Fibroblast of the aortic adventitia (primary cell): Measurements from ENCODE around the gene MKLN1. TPM values are rescaled to one million over a fixed set of nuclear protein-coding genes. Genes with fewer than 3 reads are reported as not detected.
"Not testable (repeated sequence)": the region's sequence is repeated elsewhere in the genome, so short reads cannot be mapped to it uniquely, and the experiment has no call there.

Experiments
- DNase-seq: peaks from one replicate; pipeline ENCODE4 v3.0.0-alpha.2; 2010; ENCODE audit warnings: low read depth
- H3K4me3 ChIP-seq: 2 replicates; pipeline ENCODE4 v1.5.1; 2011; ENCODE audit warnings: low read depth, mild to moderate bottlenecking, control low read depth, low read length, moderate library complexity
- total RNA-seq: library from RNA; depleted of rRNA; stranded (reverse); fragments of >200 nt; gene quantifications from 2 replicates; pipeline ENCODE4 v1.2.3, GENCODE V29; 2012; ENCODE audit warnings: low replicate concordance
- TF ChIP-seq, protein P1 (sequence below): IDR thresholded peaks from 2 replicates; pipeline ENCODE4 v1.5.1; 2011; ENCODE audit warnings: mild to moderate bottlenecking, low read length, control low read depth, inconsistent platforms; ENCODE audit not compliant: insufficient read depth

The MKLN1 gene
- total RNA-seq, 1 donor = 71.9 TPM

DNA sequence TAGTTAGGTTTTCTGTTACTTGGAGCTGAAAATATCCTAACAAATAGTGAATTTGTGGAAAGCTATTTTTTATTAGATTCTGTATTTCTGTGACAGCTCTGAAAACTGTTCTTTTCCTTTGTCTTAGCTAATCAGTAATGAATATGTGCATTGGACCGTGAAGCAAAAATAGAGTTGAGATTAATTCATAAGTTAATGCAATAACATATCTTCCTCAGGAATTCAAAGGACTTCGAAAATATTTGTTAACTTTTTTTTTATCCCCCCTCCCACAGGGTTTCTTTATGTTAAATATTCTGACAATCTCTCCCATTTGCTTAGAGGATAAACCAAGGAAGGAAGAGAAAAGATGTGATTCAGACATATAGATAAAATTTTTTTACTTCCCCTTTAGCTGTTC lies 127.3 kb downstream of the MKLN1 start:
- DNase-seq = no peak
- TF ChIP-seq, protein P1, sequence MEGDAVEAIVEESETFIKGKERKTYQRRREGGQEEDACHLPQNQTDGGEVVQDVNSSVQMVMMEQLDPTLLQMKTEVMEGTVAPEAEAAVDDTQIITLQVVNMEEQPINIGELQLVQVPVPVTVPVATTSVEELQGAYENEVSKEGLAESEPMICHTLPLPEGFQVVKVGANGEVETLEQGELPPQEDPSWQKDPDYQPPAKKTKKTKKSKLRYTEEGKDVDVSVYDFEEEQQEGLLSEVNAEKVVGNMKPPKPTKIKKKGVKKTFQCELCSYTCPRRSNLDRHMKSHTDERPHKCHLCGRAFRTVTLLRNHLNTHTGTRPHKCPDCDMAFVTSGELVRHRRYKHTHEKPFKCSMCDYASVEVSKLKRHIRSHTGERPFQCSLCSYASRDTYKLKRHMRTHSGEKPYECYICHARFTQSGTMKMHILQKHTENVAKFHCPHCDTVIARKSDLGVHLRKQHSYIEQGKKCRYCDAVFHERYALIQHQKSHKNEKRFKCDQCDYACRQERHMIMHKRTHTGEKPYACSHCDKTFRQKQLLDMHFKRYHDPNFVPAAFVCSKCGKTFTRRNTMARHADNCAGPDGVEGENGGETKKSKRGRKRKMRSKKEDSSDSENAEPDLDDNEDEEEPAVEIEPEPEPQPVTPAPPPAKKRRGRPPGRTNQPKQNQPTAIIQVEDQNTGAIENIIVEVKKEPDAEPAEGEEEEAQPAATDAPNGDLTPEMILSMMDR = no peak
- no peak overlapping the region for H3K4me3 ChIP-seq

DNA sequence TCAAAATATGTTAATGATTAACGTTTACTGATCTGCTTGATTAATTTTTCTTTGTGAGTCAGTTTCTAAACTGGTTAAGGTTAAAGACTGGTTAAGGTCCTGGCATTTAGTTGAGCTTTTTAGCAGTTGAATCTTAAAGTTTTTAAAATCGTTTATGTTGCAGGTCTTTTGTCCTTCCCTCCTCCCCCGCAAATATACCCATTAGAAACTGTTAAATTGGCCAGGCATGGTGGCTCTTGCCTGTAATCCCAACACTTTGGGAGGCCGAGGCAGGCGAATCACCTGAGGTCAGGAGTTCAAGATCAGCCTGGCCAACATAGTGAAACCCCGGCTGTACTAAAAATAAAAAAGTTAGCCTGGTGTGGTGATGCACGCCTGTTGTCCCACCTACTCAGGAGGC lies 127.9 kb downstream of the MKLN1 start:
- DNase-seq = no peak
- TF ChIP-seq, protein P1 = no peak
- no peak overlapping the region for H3K4me3 ChIP-seq

DNA sequence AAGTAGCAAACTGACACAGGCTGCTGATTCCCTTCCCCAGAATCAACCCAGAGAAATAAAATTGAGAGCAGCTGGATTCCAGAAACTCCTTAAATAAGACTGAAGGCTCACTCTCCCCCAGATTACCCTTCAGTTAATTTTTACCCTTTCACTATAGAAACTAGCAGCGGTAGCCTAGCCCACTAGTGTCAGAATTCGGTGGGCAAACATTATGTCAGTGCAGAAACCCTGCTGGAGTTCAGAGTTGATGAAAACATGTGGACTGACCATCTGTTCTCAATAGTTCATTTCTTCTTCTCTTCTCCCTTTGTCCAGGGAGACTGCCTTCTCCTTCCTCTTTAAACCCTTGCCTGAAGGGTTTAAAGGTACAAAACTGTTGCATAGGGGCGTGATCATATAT lies 128.7 kb downstream of the MKLN1 start:
- DNase-seq = no peak
- no peak overlapping the region for H3K4me3 ChIP-seq
- TF ChIP-seq, protein P1 = no peak

DNA sequence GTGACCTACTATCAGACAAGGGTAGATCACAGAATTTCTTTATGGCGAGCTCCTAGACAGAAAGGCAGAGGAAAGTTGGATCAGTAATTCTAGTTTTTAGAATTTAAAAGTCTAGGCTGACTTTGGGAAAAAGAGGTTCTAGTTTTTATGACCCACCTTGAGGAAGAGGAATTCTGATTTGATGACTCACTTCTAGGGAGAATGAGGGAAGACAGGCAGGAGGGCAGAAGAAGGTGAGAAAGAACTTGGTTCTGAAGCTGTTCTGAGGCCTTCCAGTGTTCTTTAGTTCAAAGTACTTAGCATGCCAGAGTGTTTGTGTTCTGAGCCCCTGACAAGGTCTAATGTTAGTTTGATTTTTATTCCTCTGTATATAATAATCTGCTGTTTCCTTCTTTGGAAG lies 131.6 kb downstream of the MKLN1 start:
- DNase-seq = no peak
- TF ChIP-seq, protein P1 = no peak
- H3K4me3 ChIP-seq = no peak overlapping the region

DNA sequence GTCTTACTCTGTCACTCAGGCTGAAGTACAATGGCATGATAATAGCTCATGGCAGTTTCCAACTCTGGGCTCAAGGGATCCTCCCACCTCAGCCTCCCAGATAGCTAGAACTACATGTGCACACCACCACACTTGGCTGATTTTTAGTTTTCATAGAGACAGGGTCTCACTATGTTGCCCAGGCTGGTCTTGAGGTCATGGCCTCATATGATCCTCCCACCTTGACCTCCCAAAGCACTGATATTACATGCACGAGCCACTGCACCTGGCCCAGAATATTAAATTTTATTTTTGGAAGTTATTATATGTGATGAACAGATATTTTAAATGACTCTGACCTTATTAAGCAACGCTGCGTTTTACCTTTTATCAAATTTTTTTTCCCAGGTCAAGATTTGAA lies 134.4 kb downstream of the MKLN1 start:
- DNase-seq = no peak
- TF ChIP-seq, protein P1 = no peak
- no peak overlapping the region for H3K4me3 ChIP-seq

DNA sequence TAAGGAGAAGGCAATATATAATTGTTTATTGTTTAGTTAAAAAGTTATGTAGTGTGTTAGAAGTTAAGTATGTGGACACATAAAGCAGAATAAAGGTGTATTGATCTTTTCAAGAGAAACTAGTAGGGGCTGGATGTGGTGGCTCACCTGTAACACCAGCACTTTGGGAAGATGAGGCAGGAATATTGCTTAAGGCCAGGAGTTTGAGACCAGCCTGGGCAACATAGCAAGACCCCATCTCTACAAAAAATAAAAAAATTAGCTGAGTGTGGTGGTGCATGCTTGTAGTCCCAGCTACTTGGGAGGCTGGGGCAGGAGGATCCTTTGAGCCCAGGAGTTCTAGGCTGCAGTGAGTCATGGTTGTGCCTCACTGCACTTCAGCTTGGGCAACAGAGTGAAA lies 135.0 kb downstream of the MKLN1 start:
- DNase-seq, H3K4me3 ChIP-seq: not testable (repeated sequence)

DNA sequence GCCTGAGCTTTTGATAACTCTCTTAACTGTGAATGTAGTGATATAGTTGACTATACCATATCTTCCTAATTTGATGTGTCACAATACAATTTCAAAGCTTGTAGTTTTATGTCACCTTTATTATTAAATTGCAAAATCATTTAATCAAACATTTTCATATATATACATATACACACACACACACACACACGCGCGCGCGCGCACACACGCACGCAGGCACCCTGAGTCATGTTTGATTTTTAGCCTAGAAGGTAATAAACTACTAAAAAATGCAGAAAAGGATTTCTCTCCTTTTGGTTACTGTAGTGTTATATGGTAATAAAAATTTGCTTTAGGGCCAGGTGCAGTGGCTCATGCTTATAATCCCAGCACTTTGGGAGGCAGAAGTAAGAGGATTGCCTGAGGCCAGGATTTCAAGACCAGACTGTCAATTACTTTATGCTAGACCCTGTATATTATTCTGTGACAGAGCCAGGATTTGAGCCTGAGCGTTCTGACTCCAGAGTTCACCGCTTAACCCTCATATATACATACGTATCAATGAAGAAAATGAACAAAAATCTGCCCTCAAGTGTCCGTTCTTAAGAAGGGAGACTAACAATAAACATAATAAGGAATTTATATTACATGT lies 139.2 kb downstream of the MKLN1 start:
- no peak for DNase-seq
- H3K4me3 ChIP-seq = no peak overlapping the region
- TF ChIP-seq, protein P1 = no peak
